Fibroblast of the aortic adventitia (primary cell): ENCODE data around the gene SLC6A18. TPM values are rescaled to one million over a fixed set of nuclear protein-coding genes. Genes with fewer than 3 reads are reported as not detected.

Source experiments
- DNase-seq: peaks from one replicate; pipeline ENCODE4 v3.0.0-alpha.2; 2010; ENCODE audit warnings: low read depth
- H3K4me3 ChIP-seq: 2 replicates; pipeline ENCODE4 v1.5.1; 2011; ENCODE audit warnings: low read depth, mild to moderate bottlenecking, control low read depth, low read length, moderate library complexity
- CTCF ChIP-seq: IDR thresholded peaks from 2 replicates; pipeline ENCODE4 v1.5.1; 2011; ENCODE audit warnings: mild to moderate bottlenecking, low read length, control low read depth, inconsistent platforms; ENCODE audit not compliant: insufficient read depth
- total RNA-seq: library from RNA; depleted of rRNA; stranded (reverse); fragments of >200 nt; gene quantifications from 2 replicates; pipeline ENCODE4 v1.2.3, GENCODE V29; 2012; ENCODE audit warnings: low replicate concordance

Gene SLC6A18
- total RNA-seq, 1 donor = not detected

DNA sequence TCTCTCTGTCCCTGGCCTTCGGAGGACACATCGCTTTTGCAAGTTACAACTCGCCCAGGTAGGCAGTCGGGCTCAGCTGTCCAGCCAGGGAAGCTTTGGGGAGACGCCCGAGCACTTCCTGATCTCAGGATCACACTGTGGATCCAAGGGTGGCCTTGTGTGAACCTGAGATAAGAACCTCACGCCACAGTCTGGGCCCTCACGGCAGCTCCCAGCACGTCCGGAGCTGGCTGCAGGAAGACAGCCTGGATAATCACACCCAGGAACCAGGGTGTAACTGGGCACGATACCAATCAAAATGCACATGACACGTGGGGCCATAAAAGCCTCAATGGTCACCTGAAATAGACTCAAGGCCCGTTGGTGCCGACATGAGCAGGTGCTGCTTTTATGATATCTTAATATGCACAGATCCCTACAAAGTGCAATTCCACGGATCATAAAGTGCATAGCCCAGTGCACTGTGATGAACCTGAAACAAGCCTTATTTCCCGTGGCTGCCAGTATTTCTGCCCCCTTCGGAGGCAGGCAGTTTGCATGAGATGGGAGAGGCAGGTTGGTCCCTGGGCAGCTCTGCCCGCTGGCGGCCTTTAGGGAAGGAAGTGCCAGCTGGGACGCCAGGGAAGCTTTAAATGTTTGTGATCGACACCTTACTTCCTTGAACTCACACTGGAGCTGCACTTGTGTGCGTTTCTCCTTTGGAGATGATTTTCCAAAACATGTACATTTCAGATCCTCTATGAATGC lies 14.5 kb downstream of the SLC6A18 start:
- no peak for DNase-seq
- H3K4me3 ChIP-seq = no peak overlapping the region
- no peak for TF ChIP-seq CTCF

DNA sequence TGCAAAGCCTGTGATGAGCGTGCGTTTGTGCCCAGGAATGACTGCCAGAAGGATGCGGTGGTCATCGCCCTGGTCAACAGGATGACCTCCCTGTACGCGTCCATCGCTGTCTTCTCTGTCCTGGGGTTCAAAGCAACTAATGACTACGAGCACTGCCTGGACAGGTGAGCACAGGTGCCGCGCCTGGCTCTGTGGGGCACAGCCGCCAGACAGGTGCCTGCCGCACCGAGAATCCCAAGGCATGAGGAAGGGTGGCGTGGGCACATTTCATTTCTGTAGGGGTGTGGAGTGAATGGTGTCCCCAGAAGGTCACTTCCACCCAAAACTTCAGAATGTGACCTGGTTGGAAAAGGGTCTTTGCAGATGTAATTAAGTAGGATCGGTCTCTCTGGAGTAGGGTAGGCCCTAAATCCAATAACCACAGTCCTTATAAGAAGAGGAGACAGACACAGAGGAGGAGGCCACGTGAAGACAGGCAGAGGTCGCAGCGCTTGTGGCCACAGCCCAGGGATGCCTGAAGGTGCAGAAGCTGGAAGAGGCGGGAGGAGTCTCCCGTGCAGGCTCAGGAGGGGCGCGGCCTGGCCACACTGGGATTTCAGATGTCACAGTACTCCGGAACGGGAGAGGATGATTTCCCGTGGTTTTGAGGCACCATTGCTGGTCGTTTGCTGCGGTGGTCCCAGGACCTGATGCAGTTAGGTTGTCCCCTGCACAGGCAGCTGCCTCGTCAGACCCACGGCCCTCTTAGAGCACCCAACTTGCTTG lies 15.5 kb downstream of the SLC6A18 start:
- no peak for TF ChIP-seq CTCF
- no peak for DNase-seq
- H3K4me3 ChIP-seq = no peak overlapping the region

- no peak overlapping the region for H3K4me3 ChIP-seq
- DNase-seq = no peak
- no peak for TF ChIP-seq CTCF
These were observed 16.4 kb downstream of the SLC6A18 start for GRCh38 chr5:1241509-1242080.

DNA sequence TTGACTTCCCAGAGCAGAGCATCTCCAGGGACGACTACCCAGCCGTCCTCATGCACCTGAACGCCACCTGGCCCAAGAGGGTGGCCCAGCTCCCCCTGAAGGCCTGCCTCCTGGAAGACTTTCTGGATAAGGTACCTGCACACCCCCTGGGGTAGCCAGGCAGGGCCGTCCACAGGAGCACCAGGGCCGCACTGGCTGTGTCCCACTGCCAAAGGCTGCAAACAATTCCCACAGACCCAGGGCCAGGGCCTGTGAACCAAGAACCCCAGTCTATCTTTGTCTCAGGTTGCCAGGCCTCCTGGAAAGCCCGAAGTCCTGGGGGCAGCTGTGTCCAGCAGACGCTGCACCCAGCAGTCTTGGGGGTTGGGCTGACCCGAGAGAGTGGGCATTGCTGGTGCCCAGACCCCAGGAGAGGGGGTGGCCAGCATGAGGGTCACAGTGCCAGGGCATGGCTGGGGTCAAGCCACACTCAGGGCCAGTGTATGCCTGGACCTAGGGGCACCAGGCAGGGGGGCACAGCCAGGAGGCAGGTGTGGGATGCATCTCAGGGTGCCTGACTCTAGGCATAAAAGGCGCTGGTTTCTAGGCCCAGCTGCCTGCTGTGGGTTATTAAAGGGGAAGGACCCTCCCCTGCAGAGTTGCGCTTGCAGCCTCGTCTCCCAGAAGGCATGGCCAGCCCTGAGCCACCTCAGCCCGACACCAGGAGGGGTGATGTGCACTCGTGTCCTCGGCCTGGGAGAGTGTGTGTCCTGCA lies 17.7 kb downstream of the SLC6A18 start:
- no peak for DNase-seq
- TF ChIP-seq CTCF = no peak
- no peak overlapping the region for H3K4me3 ChIP-seq

- H3K4me3 ChIP-seq = no peak overlapping the region
- DNase-seq = no peak
- TF ChIP-seq CTCF = no peak
These were observed 18.4 kb downstream of the SLC6A18 start for GRCh38 chr5:1243487-1244130.

- DNase-seq = no peak
- TF ChIP-seq CTCF = no peak
- no peak overlapping the region for H3K4me3 ChIP-seq
These were observed 19.1 kb downstream of the SLC6A18 start for GRCh38 chr5:1244255-1244654.
